Measurements from ENCODE around the gene RALGAPA2. TPM values are rescaled to one million over a fixed set of nuclear protein-coding genes. Genes with fewer than 3 reads are reported as not detected.

The RALGAPA2 gene
- total RNA-seq, 1 experiment from 2014 or later = 13.4 TPM

DNA sequence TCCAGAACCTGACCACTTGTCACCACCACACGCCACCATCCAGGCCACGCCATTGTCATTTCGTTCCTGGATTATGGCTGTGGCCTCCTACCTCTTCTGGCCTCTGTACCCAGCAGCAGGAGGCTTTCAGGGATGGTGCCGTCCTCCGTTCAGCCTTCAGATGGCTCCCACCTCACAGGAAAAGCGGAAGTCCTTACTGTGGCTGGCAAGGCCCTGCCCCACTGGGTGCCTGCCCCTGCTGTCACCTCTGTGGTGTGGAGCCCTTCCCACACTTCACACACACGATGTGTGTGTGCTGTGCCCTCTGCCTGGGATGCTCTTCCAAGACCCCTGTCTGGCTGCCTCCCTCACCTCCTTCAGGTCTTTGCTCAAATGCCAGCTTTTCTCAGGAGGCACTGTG, 275.1 kb downstream of the RALGAPA2 start:
- H3K27ac ChIP-seq (ENCODE audit: low read length) = no peak overlapping the region
- no peaks in the 10 kb centered on the region for H3K4me1 ChIP-seq (ENCODE audit: control insufficient read depth, insufficient read depth, low read length)
- H3K4me3 ChIP-seq (ENCODE audit: low read depth in 2 of 2, low read length in 2 of 2) = no peak overlapping the region
- no peaks in the 10 kb centered on the region for H3K36me3 ChIP-seq (ENCODE audit: control insufficient read depth, insufficient read depth, low read length)
- no TSS peak for BruUV-seq (replicated peaks)
- CTCF ChIA-PET = no interaction called here
- intact Hi-C loops (cut with micrococcal nuclease; ENCODE audit: unreplicated experiment) = no loop called here
- POLR2A ChIA-PET = no interaction called here
- ATAC-seq (no peak), DNase-seq (ENCODE audit: low read depth, low spot score) (no peak)
- no peaks in the 10 kb centered on the region for H3K9me3 ChIP-seq (ENCODE audit: control insufficient read depth, insufficient read depth, low read depth, low read length)
- TF ChIP-seq, protein P1, sequence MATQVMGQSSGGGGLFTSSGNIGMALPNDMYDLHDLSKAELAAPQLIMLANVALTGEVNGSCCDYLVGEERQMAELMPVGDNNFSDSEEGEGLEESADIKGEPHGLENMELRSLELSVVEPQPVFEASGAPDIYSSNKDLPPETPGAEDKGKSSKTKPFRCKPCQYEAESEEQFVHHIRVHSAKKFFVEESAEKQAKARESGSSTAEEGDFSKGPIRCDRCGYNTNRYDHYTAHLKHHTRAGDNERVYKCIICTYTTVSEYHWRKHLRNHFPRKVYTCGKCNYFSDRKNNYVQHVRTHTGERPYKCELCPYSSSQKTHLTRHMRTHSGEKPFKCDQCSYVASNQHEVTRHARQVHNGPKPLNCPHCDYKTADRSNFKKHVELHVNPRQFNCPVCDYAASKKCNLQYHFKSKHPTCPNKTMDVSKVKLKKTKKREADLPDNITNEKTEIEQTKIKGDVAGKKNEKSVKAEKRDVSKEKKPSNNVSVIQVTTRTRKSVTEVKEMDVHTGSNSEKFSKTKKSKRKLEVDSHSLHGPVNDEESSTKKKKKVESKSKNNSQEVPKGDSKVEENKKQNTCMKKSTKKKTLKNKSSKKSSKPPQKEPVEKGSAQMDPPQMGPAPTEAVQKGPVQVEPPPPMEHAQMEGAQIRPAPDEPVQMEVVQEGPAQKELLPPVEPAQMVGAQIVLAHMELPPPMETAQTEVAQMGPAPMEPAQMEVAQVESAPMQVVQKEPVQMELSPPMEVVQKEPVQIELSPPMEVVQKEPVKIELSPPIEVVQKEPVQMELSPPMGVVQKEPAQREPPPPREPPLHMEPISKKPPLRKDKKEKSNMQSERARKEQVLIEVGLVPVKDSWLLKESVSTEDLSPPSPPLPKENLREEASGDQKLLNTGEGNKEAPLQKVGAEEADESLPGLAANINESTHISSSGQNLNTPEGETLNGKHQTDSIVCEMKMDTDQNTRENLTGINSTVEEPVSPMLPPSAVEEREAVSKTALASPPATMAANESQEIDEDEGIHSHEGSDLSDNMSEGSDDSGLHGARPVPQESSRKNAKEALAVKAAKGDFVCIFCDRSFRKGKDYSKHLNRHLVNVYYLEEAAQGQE (IDR thresholded peaks at IDR 0.05; ENCODE audit: insufficient read depth in 1 of 2, low read depth in 2 of 2, low read length in 1 of 2) = no peak
- no peak for TF ChIP-seq SIN3A (IDR thresholded peaks at IDR 0.05; ENCODE audit: borderline replicate concordance, insufficient read depth, low read depth, low read length)
- TF ChIP-seq, protein P2, sequence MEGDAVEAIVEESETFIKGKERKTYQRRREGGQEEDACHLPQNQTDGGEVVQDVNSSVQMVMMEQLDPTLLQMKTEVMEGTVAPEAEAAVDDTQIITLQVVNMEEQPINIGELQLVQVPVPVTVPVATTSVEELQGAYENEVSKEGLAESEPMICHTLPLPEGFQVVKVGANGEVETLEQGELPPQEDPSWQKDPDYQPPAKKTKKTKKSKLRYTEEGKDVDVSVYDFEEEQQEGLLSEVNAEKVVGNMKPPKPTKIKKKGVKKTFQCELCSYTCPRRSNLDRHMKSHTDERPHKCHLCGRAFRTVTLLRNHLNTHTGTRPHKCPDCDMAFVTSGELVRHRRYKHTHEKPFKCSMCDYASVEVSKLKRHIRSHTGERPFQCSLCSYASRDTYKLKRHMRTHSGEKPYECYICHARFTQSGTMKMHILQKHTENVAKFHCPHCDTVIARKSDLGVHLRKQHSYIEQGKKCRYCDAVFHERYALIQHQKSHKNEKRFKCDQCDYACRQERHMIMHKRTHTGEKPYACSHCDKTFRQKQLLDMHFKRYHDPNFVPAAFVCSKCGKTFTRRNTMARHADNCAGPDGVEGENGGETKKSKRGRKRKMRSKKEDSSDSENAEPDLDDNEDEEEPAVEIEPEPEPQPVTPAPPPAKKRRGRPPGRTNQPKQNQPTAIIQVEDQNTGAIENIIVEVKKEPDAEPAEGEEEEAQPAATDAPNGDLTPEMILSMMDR (IDR thresholded peaks at IDR 0.05) = no peak
- no peaks in the 10 kb centered on the region for H3K27me3 ChIP-seq (ENCODE audit: control insufficient read depth, insufficient read depth, low read length)
- in situ Hi-C loops (cut with HindIII; ENCODE audit: low pct_unique_long_range_greater_than_20kb, low sequenced_read_pairs) = no loop called here

DNA sequence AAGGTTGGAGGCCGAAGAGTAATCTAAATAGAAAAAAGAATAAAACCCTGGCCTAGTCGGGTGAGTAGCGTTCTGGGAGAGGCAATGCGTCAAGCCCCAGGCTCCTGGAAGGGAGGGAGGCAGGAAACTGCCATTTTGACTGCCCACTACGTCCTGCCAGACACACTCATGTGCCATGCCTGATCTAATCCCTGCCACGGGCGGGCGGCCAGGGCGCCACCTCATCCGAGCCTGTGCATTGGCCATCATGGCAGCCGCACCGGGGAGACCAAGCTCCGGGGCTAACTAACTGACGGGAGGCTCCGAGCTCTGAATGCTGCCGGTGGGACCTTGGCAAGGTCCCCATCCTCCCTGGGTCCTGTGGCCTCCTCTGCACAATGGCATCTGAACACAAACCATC, 275.8 kb downstream of the RALGAPA2 start:
- Histone ChIP-seq H3K27ac (ENCODE audit: low read length) (no peak overlapping the region), H3K4me3 (ENCODE audit: low read depth in 2 of 2, low read length in 2 of 2) (no peak overlapping the region), H3K4me1 (ENCODE audit: control insufficient read depth, insufficient read depth, low read length) (no peaks in the 10 kb centered on the region), H3K27me3 (ENCODE audit: control insufficient read depth, insufficient read depth, low read length) (no peaks in the 10 kb centered on the region), H3K36me3 (ENCODE audit: control insufficient read depth, insufficient read depth, low read length) (no peaks in the 10 kb centered on the region), H3K9me3 (ENCODE audit: control insufficient read depth, insufficient read depth, low read depth, low read length) (no peaks in the 10 kb centered on the region)
- BruUV-seq (replicated peaks) = no TSS peak
- CTCF ChIA-PET = no interaction called here
- intact Hi-C loops (cut with micrococcal nuclease; ENCODE audit: unreplicated experiment) (no loop called here), in situ Hi-C loops (cut with HindIII; ENCODE audit: low pct_unique_long_range_greater_than_20kb, low sequenced_read_pairs) (no loop called here)
- ATAC-seq (no peak), DNase-seq (ENCODE audit: low read depth, low spot score) (no peak)
- POLR2A ChIA-PET = no interaction called here
- TF ChIP-seq, protein P2 (IDR thresholded peaks at IDR 0.05) = no peak
- TF ChIP-seq, protein P1 (IDR thresholded peaks at IDR 0.05; ENCODE audit: insufficient read depth in 1 of 2, low read depth in 2 of 2, low read length in 1 of 2) = no peak
- TF ChIP-seq POLR2AphosphoS5 (IDR thresholded peaks at IDR 0.05; ENCODE audit: low read depth, low read length) (no peak), SIN3A (IDR thresholded peaks at IDR 0.05; ENCODE audit: borderline replicate concordance, insufficient read depth, low read depth, low read length) (no peak), TCF7L2 (IDR thresholded peaks at IDR 0.05; ENCODE audit: low read depth, low read length) (no peak)

Measured in Panc1 (cell line).